ENCODE results near the gene DAGLA.

DNA sequence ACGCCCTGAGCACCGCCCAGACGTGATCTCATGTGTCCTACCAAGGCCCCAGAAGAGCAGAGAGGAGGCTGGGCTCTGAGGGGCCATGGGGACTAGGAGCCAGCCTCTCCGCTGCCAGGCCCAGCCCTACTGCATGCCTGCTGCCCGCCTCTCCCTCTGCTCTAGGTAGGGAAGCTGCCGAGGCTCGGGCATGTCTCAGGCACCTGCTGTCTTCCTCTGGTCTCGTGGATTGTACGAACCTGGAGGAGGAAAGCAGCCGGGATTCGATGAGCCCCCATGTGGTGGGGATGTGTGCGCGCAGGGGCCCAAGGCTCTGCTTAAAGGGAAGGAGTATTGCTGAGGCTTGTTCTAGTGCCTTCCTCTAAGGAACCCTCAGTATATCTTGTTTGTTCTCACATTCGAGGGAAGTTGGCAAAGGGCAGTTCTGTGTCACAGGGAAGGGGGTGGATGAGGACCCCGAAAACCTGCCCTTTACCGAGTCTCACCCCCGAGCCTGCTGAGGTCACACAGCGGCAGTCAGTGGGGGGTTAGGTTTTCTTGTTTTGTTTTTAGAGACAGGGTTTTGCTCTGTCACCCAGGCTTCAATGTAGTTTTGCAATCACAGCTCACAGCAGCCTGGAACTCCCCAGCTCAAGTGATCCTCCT is 21.2 kb downstream of the DAGLA start:
- no peak for TF ChIP-seq POLR2A (IDR thresholded peaks at IDR 0.05)
- TF ChIP-seq, protein P1, sequence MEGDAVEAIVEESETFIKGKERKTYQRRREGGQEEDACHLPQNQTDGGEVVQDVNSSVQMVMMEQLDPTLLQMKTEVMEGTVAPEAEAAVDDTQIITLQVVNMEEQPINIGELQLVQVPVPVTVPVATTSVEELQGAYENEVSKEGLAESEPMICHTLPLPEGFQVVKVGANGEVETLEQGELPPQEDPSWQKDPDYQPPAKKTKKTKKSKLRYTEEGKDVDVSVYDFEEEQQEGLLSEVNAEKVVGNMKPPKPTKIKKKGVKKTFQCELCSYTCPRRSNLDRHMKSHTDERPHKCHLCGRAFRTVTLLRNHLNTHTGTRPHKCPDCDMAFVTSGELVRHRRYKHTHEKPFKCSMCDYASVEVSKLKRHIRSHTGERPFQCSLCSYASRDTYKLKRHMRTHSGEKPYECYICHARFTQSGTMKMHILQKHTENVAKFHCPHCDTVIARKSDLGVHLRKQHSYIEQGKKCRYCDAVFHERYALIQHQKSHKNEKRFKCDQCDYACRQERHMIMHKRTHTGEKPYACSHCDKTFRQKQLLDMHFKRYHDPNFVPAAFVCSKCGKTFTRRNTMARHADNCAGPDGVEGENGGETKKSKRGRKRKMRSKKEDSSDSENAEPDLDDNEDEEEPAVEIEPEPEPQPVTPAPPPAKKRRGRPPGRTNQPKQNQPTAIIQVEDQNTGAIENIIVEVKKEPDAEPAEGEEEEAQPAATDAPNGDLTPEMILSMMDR (IDR thresholded peaks at IDR 0.05), result no peak

All from uterus (tissue), 2 donors.